HG03139 (cell line): Measurements from ENCODE around the gene HMCES.

Source experiments
- ATAC-seq: cut with Tn5 transposase; IDR thresholded peaks from one replicate; pipeline ENCODE4 v1.9.1; 2021; ENCODE audit not compliant: unreplicated experiment

The HMCES gene

GRCh38 chr3:129278439-129278965, at the start of gene HMCES:
Gene HMCES, plus strand, starts transcription at chr3:129278870. Its CDS starts 863 bp downstream, at chr3:129279733.
- ATAC-seq, result peak; percentile 45

- no peak for ATAC-seq
Measured at GRCh38 chr3:129228891-129229585, 49.6 kb upstream of the HMCES start.

GRCh38 chr3:129230311-129231019, 48.2 kb upstream of the HMCES start:
- ATAC-seq, result no peak

- no peak for ATAC-seq
Measured at GRCh38 chr3:129231331-129232119, 47.1 kb upstream of the HMCES start.

GRCh38 chr3:129233538-129233937, 45.1 kb upstream of the HMCES start:
- peak; percentile 89 for ATAC-seq

- ATAC-seq, result no peak
Measured at GRCh38 chr3:129234441-129234840, 44.2 kb upstream of the HMCES start.

GRCh38 chr3:129235344-129235917, 43.2 kb upstream of the HMCES start:
- ATAC-seq, result no peak

GRCh38 chr3:129238945-129239705, 39.5 kb upstream of the HMCES start:
- no peak for ATAC-seq

- no peak for ATAC-seq
Measured at GRCh38 chr3:129239991-129240390, 38.7 kb upstream of the HMCES start.

GRCh38 chr3:129240436-129240835, 38.2 kb upstream of the HMCES start:
- ATAC-seq, result no peak

- ATAC-seq, result no peak
Measured at GRCh38 chr3:129245141-129245540, 33.5 kb upstream of the HMCES start.

GRCh38 chr3:129245641-129246306, 32.9 kb upstream of the HMCES start:
- ATAC-seq, result peak; percentile 56

- no peak for ATAC-seq
Measured at GRCh38 chr3:129246636-129247035, 32.0 kb upstream of the HMCES start.

GRCh38 chr3:129248286-129248979, 30.2 kb upstream of the HMCES start:
- ATAC-seq, result no peak

- peak; percentile 60 for ATAC-seq
Measured at GRCh38 chr3:129249284-129250065, 29.2 kb upstream of the HMCES start, which contains the start of gene COPG1. Gene COPG1, plus strand, starts transcription at chr3:129249606. Its CDS starts 104 bp downstream, at chr3:129249710.

GRCh38 chr3:129252748-129253147, 25.9 kb upstream of the HMCES start:
- no peak for ATAC-seq

- no peak for ATAC-seq
Measured at GRCh38 chr3:129254536-129255230, 24.0 kb upstream of the HMCES start.

GRCh38 chr3:129256270-129256669, 22.4 kb upstream of the HMCES start:
- no peak for ATAC-seq
